Neural cell (in vitro differentiated cells): ENCODE data around the gene PRXL2B.

Source experiments
- EP300 ChIP-seq: fragments of 450-650 bp; conservative IDR thresholded peaks from 2 replicates; pipeline ENCODE4 v1.6.1; 2014; ENCODE audit warnings: antibody characterized with exemption, mild to moderate bottlenecking, moderate library complexity; ENCODE audit not compliant: poor library complexity, severe bottlenecking
- EZH2 ChIP-seq: fragments of 200-600, 300-800 bp; shearing (Covaris generic), sonication (generic); IDR thresholded peaks from 2 replicates; pipeline ENCODE4 v1.6.1; 2014; ENCODE audit warnings: antibody characterized with exemption, low read length, borderline replicate concordance, mild to moderate bottlenecking; ENCODE audit not compliant: insufficient read depth, poor library complexity, severe bottlenecking
- POLR2AphosphoS5 ChIP-seq: IDR thresholded peaks from 2 replicates; pipeline ENCODE4 v1.6.1; 2012
- RAD21 ChIP-seq: fragments of 450-650 bp; conservative IDR thresholded peaks from 2 replicates; pipeline ENCODE4 v1.6.1; 2014; ENCODE audit warnings: antibody characterized with exemption, mild to moderate bottlenecking, moderate library complexity
- TAF1 ChIP-seq: IDR thresholded peaks from 2 replicates; pipeline ENCODE4 v1.6.1; 2012; ENCODE audit warnings: low read depth
- TF ChIP-seq, protein P1 (sequence below): IDR thresholded peaks from 2 replicates; pipeline ENCODE4 v1.6.1; 2012; ENCODE audit warnings: borderline replicate concordance
- TF ChIP-seq, protein P2 (sequence below): fragments of 450-650 bp; IDR thresholded peaks from 2 replicates; pipeline ENCODE4 v1.5.1; 2014; ENCODE audit warnings: antibody characterized with exemption, mild to moderate bottlenecking, moderate library complexity; ENCODE audit not compliant: poor library complexity, severe bottlenecking

DNA sequence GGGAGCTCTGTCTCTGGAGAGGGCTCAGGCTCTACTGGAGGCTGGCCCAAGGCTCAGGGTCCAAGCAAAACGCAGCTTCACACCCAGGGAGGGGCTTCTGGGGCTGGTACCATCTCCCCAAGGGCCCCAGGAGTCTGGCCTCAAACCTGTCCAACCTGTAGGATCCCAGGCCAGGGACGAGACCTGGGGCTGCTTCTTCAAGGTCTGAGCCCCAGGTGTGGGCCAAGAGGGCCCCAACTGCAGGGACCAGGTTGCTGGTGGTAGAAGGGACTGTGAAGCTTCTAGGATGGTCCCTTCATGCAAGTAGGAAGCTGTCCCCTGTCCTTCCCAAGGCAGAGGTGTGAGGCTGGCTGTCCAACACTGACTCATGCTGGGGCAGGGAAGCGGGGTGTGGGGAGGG, 54.0 kb downstream of the PRXL2B start:
- TF ChIP-seq POLR2AphosphoS5 = no peak
- TF ChIP-seq, protein P1, sequence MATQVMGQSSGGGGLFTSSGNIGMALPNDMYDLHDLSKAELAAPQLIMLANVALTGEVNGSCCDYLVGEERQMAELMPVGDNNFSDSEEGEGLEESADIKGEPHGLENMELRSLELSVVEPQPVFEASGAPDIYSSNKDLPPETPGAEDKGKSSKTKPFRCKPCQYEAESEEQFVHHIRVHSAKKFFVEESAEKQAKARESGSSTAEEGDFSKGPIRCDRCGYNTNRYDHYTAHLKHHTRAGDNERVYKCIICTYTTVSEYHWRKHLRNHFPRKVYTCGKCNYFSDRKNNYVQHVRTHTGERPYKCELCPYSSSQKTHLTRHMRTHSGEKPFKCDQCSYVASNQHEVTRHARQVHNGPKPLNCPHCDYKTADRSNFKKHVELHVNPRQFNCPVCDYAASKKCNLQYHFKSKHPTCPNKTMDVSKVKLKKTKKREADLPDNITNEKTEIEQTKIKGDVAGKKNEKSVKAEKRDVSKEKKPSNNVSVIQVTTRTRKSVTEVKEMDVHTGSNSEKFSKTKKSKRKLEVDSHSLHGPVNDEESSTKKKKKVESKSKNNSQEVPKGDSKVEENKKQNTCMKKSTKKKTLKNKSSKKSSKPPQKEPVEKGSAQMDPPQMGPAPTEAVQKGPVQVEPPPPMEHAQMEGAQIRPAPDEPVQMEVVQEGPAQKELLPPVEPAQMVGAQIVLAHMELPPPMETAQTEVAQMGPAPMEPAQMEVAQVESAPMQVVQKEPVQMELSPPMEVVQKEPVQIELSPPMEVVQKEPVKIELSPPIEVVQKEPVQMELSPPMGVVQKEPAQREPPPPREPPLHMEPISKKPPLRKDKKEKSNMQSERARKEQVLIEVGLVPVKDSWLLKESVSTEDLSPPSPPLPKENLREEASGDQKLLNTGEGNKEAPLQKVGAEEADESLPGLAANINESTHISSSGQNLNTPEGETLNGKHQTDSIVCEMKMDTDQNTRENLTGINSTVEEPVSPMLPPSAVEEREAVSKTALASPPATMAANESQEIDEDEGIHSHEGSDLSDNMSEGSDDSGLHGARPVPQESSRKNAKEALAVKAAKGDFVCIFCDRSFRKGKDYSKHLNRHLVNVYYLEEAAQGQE = no peak
- no peak for TF ChIP-seq EP300
- no peak for TF ChIP-seq EZH2
- no peak for TF ChIP-seq RAD21
- no peak for TF ChIP-seq TAF1
- TF ChIP-seq, protein P2, sequence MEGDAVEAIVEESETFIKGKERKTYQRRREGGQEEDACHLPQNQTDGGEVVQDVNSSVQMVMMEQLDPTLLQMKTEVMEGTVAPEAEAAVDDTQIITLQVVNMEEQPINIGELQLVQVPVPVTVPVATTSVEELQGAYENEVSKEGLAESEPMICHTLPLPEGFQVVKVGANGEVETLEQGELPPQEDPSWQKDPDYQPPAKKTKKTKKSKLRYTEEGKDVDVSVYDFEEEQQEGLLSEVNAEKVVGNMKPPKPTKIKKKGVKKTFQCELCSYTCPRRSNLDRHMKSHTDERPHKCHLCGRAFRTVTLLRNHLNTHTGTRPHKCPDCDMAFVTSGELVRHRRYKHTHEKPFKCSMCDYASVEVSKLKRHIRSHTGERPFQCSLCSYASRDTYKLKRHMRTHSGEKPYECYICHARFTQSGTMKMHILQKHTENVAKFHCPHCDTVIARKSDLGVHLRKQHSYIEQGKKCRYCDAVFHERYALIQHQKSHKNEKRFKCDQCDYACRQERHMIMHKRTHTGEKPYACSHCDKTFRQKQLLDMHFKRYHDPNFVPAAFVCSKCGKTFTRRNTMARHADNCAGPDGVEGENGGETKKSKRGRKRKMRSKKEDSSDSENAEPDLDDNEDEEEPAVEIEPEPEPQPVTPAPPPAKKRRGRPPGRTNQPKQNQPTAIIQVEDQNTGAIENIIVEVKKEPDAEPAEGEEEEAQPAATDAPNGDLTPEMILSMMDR = no peak
